ENCODE results near the gene PLA2G15. TPM values are rescaled to one million over a fixed set of nuclear protein-coding genes. Genes with fewer than 3 reads are reported as not detected.
A peak's percentile ranks its signal among the peaks of the same experiment; 100 is the strongest.

Gene PLA2G15
- polyA plus RNA-seq, 2 of the 4 experiments (the other 2 are of a cell fraction), result 4.8 to 8.7 TPM

GRCh38 chr16:68244903-68245853 is at the start of gene PLA2G15 (continued):
- no peak for TF ChIP-seq ELK1 (IDR thresholded peaks at IDR 0.05; ENCODE audit: low read depth, low read length)
- no peak for TF ChIP-seq ZC3H11A (IDR thresholded peaks at IDR 0.05)
- peak; percentile 78; the same call in 1 of the 2 replicates for TF ChIP-seq E2F6 (IDR thresholded peaks at IDR 0.05; ENCODE audit: borderline replicate concordance, low read depth)
- TF ChIP-seq SREBF2 (IDR thresholded peaks at IDR 0.05), result no peak
- TF ChIP-seq MAZ (IDR thresholded peaks at IDR 0.05; ENCODE audit: borderline replicate concordance, low read depth, low read length), result peak; percentile 50; the same call in 1 of the 2 replicates
- no peak for TF ChIP-seq JUNB (IDR thresholded peaks at IDR 0.05)
- TF ChIP-seq SMC3 (IDR thresholded peaks at IDR 0.05), result no peak
- TF ChIP-seq REST (IDR thresholded peaks at IDR 0.05), result no peak
- TF ChIP-seq CBX2 (IDR thresholded peaks at IDR 0.05; ENCODE audit: borderline replicate concordance, low read depth), result no peak
- TF ChIP-seq HDAC2 (IDR thresholded peaks at IDR 0.05), result no peak
- no peak for TF ChIP-seq FOXS1 (CRISPR knock-in tag; IDR thresholded peaks at IDR 0.05)
- TF ChIP-seq PHF8 (IDR thresholded peaks at IDR 0.05; ENCODE audit: borderline replicate concordance, low read depth), result no peak; the same call in 1 of the 2 replicates
- TF ChIP-seq CHD4 (IDR thresholded peaks at IDR 0.05; ENCODE audit: borderline replicate concordance), result no peak
- no peak for TF ChIP-seq ZFP36 (IDR thresholded peaks at IDR 0.05; ENCODE audit: borderline replicate concordance, partially characterized antibody)
- no peak for TF ChIP-seq MAFK (IDR thresholded peaks at IDR 0.05; ENCODE audit: partially characterized antibody)
- no peak for TF ChIP-seq HEYL (CRISPR knock-in tag; IDR thresholded peaks at IDR 0.05)
- TF ChIP-seq GATA3 (IDR thresholded peaks at IDR 0.05; ENCODE audit: borderline replicate concordance), result no peak
- no peak for TF ChIP-seq CBX8 (IDR thresholded peaks at IDR 0.05)
- no peak for TF ChIP-seq EHMT2 (IDR thresholded peaks at IDR 0.05; ENCODE audit: low read depth)
- no peak for TF ChIP-seq HOXB5 (CRISPR knock-in tag; IDR thresholded peaks at IDR 0.05)
- no peak for TF ChIP-seq FOSB (CRISPR knock-in tag; IDR thresholded peaks at IDR 0.05)
- TF ChIP-seq USF2 (IDR thresholded peaks at IDR 0.05), result no peak
- no peak for TF ChIP-seq RCOR1 (IDR thresholded peaks at IDR 0.05; ENCODE audit: low read depth, low read length)
- TF ChIP-seq FOSL2 (IDR thresholded peaks at IDR 0.05), result no peak
- no peak for TF ChIP-seq FOSL2 (CRISPR knock-in tag; IDR thresholded peaks at IDR 0.05)
- TF ChIP-seq, protein P1, sequence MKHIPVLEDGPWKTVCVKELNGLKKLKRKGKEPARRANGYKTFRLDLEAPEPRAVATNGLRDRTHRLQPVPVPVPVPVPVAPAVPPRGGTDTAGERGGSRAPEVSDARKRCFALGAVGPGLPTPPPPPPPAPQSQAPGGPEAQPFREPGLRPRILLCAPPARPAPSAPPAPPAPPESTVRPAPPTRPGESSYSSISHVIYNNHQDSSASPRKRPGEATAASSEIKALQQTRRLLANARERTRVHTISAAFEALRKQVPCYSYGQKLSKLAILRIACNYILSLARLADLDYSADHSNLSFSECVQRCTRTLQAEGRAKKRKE (CRISPR knock-in tag; IDR thresholded peaks at IDR 0.05; ENCODE audit: low read depth), result no peak
